HG03460 (cell line): Measurements from ENCODE around the gene C12orf60.

Experiments used
- ATAC-seq: cut with Tn5 transposase; IDR thresholded peaks from one replicate; pipeline ENCODE4 v1.9.1; 2021; ENCODE audit not compliant: unreplicated experiment

The C12orf60 gene

GRCh38 chr12:14776236-14776961 is 27.1 kb upstream of the C12orf60 start:
- no peak for ATAC-seq

- ATAC-seq = no peak
These were observed 26.2 kb upstream of the C12orf60 start for GRCh38 chr12:14777271-14777670.

- no peak for ATAC-seq
These were observed 23.6 kb upstream of the C12orf60 start for GRCh38 chr12:14779834-14780233.

GRCh38 chr12:14780859-14781258 is 22.6 kb upstream of the C12orf60 start:
- no peak for ATAC-seq

GRCh38 chr12:14781563-14781962 is 21.9 kb upstream of the C12orf60 start:
- ATAC-seq = no peak

- ATAC-seq = no peak
These were observed 20.7 kb upstream of the C12orf60 start for GRCh38 chr12:14782756-14783155.

GRCh38 chr12:14784471-14784870 is 19.0 kb upstream of the C12orf60 start:
- ATAC-seq = no peak

GRCh38 chr12:14785568-14785967 is 17.9 kb upstream of the C12orf60 start:
- ATAC-seq = no peak

GRCh38 chr12:14795028-14795448 is 8.4 kb upstream of the C12orf60 start:
- ATAC-seq = no peak

GRCh38 chr12:14802247-14802646 is 1.2 kb upstream of the C12orf60 start:
- no peak for ATAC-seq

GRCh38 chr12:14802721-14803010 is 804 bp upstream of the C12orf60 start:
- ATAC-seq = no peak

GRCh38 chr12:14803830-14804160 is 325 bp downstream of the C12orf60 start:
- peak; percentile 11 for ATAC-seq

GRCh38 chr12:14810167-14810952 is 6.9 kb downstream of the C12orf60 start:
- no peak for ATAC-seq

GRCh38 chr12:14810953-14811483 is 7.5 kb downstream of the C12orf60 start:
- no peak for ATAC-seq

GRCh38 chr12:14811486-14811885 is 8.0 kb downstream of the C12orf60 start:
- no peak for ATAC-seq

- no peak for ATAC-seq
These were observed 10.5 kb downstream of the C12orf60 start, which contains the start of gene SMCO3 for GRCh38 chr12:14814014-14814413. Gene SMCO3 (minus strand): TSS chr12:14814182. CDS start chr12:14806680, 7,502 bp downstream.

GRCh38 chr12:14824012-14824634 is 20.7 kb downstream of the C12orf60 start:
- ATAC-seq = no peak

- ATAC-seq = no peak
These were observed 21.8 kb downstream of the C12orf60 start for GRCh38 chr12:14825256-14825655.

- no peak for ATAC-seq
These were observed 23.0 kb downstream of the C12orf60 start for GRCh38 chr12:14826491-14826890.

GRCh38 chr12:14827043-14827442 is 23.6 kb downstream of the C12orf60 start:
- no peak for ATAC-seq

- ATAC-seq = peak; percentile 82
These were observed 25.4 kb downstream of the C12orf60 start for GRCh38 chr12:14828892-14829291.

GRCh38 chr12:14833336-14833735 is 29.9 kb downstream of the C12orf60 start:
- no peak for ATAC-seq
